Measurements from ENCODE around the gene LMNA.
"Not testable (repeated sequence)": the region's sequence is repeated elsewhere in the genome, so short reads cannot be mapped to it uniquely, and the experiment has no call there.

Gene LMNA

DNA sequence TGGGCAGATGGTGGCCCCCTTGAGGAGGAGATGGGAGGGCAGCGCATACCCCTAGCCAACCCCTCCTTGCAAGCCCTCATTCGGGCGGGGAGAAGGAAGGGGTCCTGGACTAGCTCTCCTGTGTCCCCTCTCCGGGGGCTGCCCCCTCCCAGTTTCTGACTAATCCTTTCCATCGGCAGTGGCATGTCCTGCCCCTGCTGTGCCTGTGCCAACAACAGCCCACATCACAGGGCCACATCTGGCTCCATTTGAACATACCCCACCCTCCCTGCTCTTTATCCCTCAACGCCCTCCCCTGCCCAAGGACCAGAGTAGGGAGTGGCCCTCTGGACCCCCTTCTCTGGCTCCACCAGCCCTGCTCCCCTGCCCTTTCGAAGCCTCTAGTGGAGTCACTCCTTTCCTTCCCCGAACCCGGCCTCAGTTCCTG lies 11.0 kb upstream of the LMNA start:
- in situ Hi-C loops (cut with MboI; ENCODE audit: low sequenced_read_pairs), result no loop called here

DNA sequence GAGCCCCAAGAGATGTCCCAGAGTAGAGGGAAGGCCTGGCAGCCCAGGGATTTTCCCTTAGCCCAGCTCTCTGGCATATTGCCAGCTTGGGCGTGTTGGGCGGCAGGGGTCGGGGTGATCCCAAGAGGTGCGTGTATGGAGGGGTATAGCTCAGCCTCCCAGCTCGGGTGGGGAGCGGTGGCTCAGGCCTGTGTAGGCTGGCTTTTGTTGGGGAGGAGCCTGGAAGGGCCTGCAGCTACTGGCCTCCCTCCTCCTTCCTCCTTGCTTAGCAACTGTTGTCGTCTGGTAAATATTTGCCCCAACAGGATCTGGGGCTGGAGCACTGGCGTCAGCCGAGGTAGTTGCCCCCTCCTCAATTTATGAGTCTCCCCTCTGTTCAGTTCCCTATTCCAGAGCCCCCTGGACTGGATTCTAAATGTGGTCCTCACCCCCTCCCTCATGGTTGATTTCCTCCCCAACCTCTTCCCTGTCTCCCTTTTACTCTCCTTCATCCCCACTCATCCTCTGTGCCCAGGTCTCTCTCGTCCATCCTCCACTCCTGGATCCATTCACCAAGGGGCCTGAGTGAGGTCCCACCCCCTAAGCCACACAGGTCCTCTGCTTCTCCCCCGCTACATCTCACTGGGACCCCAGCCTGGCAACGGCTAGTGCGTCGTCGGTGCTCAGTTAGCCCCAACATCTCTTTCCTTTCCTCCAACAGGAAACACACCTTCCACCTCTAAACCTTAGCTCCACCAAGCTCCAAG lies 10.3 kb upstream of the LMNA start:
- in situ Hi-C loops (cut with MboI; ENCODE audit: low sequenced_read_pairs), result no loop called here

DNA sequence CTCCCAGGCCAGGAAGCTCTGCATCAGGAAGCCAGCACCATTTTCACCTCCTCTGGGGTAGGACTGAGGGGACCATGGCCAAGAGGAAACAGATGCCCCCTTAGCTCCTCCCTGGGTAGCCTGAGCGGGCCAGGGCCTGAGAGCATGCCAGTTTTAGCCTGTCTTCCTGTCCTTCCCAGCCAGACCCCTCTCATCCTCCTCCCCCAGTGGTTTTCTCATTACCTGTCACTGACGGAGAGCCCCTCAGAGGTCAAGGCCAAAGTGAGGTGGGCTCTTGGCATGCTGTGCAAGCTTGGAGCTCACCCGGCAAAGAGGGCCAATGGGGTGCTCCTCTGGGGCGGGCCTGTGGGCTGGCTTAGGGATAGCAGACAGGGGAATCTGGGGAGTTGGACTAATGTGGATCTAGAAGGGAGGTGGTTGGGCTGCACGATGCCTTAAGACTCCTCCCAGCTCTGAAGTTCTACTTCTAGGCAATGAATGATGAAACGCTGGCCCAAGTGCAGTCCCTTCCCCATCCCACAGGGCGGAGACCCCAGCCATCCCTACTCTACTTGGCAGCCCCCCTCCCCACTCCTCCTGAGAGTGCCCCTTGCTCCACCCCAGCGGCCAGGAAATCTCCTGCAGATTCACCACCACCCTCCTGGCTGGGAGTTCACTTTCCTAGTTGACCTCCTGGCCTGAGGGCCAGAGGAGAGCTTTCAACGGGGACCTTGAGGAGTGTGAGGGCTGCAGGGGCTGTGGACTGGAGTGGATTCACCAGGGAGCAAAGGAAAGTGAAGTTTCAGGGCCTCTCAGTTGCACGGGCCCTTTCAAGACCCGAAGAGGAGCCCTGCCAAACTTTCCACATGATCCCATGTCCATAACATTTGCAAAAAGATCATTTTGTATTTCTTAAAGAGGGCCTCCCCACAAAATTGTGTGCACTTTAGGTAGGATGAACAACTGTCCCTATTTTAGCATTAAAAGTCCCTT lies 9.4 kb upstream of the LMNA start:
- in situ Hi-C loops (cut with MboI; ENCODE audit: low sequenced_read_pairs), result no loop called here

DNA sequence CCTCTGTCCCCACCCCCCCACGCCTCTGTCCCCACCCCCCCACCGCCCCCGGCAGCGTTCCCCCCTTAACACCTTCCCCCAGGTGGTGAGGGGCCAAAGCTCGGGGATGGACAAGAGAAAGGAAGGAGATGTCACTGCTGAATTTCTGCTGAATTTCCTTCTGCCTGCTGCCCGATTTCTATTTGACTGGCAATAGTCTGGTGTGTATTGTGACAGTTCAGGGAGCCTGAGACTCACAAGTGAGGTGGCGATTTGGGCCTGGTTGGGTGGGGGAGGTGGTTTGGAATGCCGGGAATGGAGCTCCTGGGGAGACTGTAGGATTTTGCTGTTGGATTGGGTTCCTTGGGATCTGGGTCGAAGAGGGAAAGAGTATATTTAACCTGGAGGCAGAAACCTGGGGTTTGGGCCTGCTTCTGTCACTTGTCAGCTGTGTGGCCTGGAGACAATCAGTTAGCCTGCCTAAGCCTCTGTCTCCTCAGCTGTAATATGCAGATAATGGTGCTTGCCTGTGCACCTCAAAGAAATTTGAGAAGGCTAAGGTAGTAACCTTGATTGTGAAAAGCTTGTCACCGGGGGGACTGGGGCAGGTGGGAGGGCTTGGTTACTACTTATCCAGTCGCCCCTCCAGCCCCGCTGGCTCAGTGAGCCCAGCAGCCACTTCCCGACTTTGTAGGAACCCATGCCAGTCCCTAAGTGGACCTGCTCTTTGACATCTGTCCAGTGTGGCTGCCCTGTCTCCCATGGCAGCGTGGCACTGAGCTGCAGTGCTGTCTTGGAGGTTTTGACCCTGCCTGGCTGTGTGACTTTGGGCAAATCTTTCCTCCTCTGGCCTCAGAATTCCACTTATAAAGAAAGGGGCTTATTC lies 7.7 kb upstream of the LMNA start:
- in situ Hi-C loops (cut with MboI; ENCODE audit: low sequenced_read_pairs), result no loop called here

DNA sequence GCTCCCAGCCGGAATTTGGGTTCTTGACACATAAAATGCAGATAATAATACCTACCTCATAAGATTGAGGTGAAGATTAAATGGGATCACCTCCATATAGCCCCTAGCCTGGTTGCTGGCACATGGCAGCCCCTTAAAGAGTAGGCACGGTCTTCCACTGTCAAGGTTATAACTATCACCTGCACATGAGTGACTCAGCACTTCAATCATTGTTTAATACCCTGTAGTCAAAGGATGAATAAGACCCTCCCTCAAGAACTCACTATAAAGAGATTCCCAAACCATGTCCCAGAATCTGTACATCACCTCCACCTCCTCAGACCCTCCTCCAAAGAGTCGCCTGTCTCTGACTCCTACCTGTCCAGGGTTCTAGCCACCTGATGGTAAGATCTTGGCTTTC lies 6.5 kb upstream of the LMNA start:
- in situ Hi-C loops (cut with MboI; ENCODE audit: low sequenced_read_pairs), result no loop called here

DNA sequence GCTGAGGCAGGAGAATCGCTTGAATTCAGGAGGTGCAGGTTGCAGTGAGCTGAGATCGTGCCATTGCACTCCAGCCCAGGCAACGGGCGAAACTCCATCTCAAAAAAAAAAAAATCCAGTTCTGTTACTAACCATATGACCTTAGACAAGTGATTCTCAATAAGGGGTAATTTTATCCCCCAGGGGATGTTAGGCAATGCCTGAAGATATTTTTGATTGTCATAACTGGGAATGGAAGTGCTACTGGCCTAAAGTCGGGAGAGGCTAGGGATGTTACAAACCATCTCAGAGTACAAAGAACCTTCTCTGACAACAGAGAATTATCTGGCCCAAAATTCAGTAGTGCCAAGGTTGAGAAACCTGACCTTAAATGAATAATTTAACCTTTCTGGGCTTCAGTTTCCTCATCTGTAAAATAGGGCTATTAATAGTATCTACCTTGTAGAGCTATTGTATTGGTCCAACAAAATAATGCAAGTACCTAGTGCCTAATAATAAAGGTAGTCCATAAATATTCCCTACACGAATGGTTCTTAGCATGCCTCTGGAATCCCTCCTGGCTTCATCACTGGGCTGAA lies 5.8 kb upstream of the LMNA start:
- in situ Hi-C loops (cut with MboI; ENCODE audit: low sequenced_read_pairs), result no loop called here

DNA sequence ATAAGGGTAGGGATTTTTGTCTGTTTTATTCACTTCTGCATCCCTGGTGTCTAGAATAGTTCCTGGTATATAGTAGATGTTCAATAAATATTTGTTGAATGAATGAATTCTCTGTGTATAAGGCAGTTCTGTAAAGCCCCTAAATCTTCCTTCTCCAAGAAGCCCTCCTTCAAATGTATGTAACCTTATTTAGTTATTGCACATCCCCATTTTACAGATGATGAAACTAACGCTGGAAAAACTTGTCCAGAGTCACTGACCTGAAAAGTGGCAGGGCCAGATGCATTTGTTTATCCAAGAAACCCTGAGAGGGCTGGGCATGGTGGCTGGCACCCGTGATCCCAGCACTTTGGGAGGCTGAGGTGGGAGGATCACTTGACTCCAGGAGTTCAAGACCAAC lies 4.3 kb upstream of the LMNA start:
- in situ Hi-C loops (cut with MboI; ENCODE audit: low sequenced_read_pairs), result no loop called here

DNA sequence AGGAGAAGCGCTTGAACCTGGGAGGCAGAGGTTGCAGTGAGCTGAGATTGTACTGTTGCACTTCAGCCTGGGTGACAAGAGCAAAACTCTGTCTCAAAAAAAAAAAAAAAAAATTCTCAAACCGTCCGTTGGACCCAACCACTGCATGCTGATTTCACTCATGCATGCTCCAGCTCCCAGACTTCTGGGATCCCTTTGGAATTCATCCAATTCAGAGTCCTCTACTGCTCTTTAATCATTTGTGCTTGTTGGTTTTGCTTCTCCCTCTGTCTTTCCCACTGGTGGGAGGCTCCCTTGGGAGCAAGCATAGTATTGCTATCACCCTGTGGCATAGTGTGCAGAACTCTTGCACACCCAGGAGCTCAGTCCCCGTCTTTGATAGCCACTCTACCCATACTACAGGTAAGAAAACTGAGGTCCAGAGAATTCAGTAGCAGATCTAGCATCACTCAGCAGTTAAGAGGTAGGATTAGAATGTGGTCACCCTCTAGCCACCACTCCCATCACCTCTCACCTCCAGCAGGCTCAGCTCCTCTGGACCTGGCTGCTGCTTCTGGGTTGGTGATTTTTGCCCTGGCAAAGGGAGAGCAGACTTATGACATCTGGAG lies 3.1 kb upstream of the LMNA start:
- in situ Hi-C loops (cut with MboI; ENCODE audit: low sequenced_read_pairs), result no loop called here

DNA sequence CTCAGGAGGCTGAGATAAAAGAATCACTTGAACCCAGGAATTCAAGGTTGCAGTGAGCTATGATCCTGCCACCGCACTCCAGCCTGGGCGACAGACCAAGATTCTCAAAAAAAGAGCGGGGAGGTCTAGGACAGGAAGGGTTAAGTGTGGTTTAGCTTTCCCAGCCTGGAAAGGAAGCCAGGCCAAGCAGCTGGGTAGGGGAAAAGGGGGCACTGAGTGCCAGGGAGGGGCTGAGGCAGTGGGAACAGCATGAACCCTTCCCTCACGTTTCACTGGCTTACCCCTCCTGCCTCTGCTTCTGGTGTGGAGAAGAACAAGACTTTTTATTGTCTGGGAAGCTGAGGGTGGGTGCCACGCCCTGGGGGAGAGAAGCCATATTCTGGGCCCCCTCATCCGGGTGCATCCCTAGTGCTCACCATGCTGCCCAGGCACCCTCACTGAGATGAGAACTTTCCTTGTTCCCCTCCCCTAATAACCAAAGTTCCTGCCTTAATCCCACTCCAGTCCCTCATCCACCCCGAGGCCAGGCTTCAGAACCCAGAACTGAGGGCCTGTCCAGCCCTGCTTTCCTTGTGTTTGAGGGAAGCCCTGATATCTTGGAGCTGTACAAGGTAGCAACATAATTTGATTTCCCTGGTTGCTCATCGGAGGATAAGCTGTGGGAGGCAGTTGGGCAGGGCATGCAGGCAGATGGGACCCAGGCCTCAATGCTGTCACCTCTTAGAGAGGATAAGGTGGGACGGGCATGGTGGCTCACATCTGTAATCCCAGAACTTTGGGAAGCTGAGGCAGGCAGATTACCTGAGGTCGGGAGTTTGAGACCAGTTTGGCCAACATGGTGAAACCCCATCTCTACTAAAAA lies 2.0 kb upstream of the LMNA start:
- in situ Hi-C loops (cut with MboI; ENCODE audit: low sequenced_read_pairs), result no loop called here

DNA sequence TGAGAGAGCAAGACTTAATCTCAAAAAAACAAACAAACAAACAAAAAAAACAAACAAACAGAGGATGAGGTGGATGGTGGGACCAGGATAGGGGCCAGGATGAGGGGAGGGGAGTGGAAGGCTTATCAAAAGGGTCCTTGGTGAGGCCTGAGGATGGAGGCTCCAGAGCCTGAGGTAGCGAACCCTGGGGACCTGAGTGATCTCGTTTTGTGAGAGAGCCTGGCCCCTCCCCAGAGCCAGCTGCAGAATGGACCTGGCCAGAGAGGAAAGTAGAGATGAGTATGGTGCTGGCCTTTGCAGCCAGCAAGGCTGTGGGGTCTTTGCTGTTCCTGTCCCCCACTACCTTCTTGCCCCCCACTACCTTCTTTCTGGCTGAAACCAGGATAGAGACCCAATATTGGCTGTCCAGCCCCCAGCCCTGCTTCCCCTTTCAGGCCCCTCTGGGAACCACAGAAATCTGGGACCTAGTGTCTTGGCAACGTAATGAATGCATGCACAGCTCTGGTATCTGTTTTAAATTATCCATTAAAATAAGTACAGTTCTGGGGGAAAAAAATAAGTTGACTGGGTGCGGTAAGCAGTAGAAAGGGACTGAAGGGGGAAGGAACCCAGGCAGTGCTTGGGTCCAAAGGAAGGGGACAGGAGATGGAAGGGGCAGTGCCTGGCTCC lies 1.1 kb upstream of the LMNA start:
- in situ Hi-C loops (cut with MboI; ENCODE audit: low sequenced_read_pairs), result no loop called here

DNA sequence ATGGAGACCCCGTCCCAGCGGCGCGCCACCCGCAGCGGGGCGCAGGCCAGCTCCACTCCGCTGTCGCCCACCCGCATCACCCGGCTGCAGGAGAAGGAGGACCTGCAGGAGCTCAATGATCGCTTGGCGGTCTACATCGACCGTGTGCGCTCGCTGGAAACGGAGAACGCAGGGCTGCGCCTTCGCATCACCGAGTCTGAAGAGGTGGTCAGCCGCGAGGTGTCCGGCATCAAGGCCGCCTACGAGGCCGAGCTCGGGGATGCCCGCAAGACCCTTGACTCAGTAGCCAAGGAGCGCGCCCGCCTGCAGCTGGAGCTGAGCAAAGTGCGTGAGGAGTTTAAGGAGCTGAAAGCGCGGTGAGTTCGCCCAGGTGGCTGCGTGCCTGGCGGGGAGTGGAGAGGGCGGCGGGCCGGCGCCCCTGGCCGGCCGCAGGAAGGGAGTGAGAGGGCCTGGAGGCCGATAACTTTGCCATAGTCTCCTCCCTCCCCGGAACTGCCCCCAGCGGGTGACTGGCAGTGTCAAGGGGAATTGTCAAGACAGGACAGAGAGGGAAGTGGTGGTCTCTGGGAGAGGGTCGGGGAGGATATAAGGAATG lies 505 bp downstream of the LMNA start:
- in situ Hi-C loops (cut with MboI; ENCODE audit: low sequenced_read_pairs), result no loop called here

DNA sequence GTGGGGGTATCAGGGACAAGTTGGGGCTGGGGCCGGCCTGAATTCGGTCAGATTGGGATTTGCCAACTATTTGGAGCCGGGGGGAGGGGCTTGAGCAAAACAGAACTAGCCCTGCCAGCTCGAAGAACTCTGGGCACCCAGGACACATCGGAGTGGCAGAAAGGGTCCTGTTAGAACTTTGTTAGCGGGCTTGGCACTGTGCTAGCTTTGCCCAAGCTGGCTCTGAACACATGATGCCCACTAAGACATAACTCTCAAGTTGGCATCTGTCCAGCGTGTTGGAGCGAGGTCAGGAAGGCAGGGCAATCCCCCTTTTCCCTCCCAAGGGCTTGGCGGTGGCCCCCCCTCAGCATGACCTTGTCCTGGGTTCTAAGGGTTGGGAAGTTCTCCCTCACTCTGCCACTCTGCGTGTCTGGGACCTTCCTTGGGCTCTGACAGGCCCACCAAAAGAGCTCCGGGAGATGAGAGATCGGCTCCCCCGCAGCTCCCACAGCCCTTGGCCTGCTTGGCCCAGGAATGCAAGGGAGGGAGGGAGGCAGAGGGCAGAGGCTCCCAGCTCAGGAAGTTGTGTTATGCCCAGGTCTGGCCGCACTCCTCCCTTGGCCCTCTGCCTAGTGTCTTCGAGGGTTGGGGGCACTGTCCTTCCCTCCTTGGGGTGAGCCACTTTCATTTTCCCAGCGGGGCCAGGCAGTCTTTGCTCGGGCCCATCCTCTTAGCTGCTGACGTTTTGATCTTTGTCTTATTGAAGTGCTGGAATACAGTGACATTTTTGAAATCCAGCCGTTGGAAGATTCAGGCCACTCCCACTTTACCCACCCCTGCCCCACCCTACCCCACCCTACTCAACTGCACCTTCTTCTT lies 1.2 kb downstream of the LMNA start:
- in situ Hi-C loops (cut with MboI; ENCODE audit: low sequenced_read_pairs), result no loop called here

DNA sequence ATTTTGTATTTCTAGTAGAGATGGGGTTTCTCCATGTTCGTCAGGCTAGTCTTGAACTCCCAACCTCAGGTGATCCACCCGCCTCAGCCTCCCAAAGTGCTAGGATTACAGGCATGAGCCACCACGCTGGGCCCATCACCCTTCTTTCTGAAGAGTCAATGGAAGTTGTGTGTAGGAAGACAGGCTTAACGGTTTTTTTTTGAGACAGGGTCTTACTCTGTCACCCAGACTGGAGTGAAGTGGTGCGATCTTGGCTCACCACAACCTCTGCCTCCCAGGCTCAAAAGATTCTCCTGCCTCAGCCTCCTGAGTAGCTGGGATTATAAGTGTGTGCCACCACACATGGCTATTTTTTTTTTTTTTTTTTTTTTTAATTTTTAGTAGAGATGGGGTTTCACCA lies 2.2 kb downstream of the LMNA start:
- in situ Hi-C loops (cut with MboI; ENCODE audit: low sequenced_read_pairs), result not testable (repeated sequence)

DNA sequence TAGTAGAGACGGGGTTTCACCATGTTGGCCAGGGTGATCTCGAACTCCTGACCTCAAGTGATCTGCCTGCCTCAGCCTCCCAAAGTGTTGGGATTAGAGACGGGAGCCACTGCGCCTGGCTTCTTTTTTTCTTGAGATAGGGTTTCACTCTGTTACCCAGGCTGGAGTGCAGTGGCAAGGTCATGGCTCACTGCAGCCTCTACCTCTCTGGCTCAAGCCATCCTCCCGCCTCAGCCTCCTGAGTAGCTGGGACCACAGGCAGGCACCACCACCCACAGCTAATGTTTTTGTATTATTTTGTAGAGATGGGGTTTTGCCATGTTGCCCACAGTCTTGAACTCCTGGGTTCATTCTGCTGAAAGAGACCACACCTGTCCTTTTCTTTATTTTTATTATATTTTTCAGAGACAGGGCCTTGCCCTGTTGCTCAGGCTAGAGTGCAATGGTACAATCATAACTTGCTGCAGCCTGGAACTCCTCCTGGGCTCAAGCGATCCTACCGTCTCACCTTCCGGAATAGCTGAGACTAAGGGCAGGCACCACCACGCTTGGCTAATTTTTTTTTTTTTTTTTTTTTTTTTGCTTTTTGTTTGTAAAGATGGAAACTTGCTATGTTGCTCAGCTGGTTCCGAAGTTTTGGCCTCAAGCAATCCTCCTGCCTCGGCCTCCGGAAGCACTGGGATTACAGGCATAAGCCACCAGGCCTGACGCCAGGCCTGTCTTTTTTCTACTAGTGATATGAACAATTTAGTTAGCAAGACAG lies 3.1 kb downstream of the LMNA start:
- in situ Hi-C loops (cut with MboI; ENCODE audit: low sequenced_read_pairs), result no loop called here

DNA sequence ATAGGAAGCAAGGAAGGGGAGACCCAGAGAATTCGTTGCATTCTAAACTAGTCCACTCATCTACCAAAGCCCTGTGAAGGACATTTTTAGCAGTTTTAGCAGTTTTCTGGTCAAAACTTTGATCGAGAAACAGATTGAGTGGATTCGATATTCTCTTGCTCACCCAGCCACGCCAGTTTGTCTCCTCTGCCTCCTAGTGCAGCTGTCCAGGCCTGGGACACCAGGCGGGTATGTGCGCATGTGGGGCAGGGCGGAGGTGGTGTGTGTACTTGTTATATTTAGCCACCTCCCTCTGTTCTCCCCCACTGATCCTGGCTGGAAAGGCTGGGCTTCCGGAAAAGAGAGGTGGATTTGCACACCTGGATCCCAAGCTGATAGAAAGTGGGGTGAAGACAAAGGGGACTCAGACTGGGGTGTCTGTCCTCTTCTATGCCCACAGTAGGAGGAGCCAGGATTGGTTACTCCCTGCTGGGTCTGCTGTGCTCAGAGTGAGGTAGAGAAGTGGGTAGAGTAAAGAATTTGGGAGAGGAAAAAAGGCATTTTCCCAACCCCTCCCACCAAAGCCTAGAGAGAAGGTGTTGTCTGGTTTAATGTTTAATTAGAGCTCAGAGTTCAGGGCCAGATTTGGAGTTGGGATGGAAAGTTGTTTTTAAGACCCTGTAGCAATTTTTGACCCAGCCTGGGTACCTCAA lies 3.8 kb downstream of the LMNA start:
- in situ Hi-C loops (cut with MboI; ENCODE audit: low sequenced_read_pairs), result no loop called here

DNA sequence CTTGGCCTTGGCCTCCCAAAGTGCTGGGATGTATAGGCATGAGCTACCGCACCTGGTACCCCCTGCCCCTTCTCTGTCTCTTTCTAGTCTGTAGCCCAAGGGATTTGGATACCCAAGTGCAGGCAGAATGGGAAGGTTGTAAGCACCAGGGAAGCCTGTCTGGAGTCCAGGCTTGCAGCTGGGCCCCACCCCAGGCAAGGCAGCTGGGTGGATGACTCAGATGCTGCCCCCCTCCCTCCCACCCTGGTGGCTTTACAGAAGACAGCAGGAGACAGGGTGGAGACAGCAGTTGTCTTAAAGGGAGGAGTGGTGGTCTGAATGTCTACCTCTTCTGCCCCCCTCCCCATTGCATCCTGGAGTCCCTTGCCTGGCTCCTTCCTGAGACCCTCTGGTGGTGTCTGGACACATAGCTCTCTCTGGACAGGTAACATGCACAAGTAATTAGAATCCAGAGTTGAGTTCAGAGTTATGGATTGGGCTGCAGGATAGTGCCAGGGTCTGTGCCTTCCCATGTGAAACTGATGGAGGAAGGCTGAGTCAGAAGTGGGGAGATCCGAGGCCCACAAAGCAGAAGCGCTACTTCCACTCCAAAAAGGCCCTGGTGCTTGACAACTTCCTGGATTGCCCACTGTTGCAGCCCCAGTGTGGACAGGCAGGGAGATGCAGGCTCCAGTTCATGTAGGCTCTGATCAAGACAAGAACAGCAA lies 5.1 kb downstream of the LMNA start:
- in situ Hi-C loops (cut with MboI; ENCODE audit: low sequenced_read_pairs), result no loop called here

Data from HL-60/S4 treated with retinoic acid at 250 ng/mL for 4 days and 3 days (cell line).